B cell (primary cell): ENCODE measurements around the gene PTGS2. TPM values are rescaled to one million over a fixed set of nuclear protein-coding genes. Genes with fewer than 3 reads are reported as not detected.

Experiments
- ATAC-seq: fragments of 200-7000 bp; cut with Tn5 transposase; one replicate; pipeline ENCODE4 v1.10.0; 2021; ENCODE audit warnings: low read depth, mild to moderate bottlenecking, moderate number of reproducible peaks, moderate library complexity
- CTCF ChIA-PET: fragments of 350-600 bp; sonication (Branson Sonifier 250); formaldehyde crosslinking; loops from one replicate; lab custom pipeline; 2021; ENCODE audit warnings: antibody characterized with exemption, inconsistent platforms; lab: Charles Lee
- POLR2A ChIA-PET: fragments of 350-600 bp; sonication (Branson Sonifier 250); formaldehyde crosslinking; loops from one replicate; lab custom pipeline; 2021; ENCODE audit warnings: antibody characterized with exemption; lab: Charles Lee
- DNase-seq: peaks from one replicate; pipeline ENCODE4 v3.0.0; 2013
- H2AFZ ChIP-seq: 2 replicates; pipeline ENCODE4 v1.6.1; 2012; ENCODE audit warnings: mild to moderate bottlenecking, low read depth, low read length; ENCODE audit not compliant: insufficient read depth, poor library complexity, severe bottlenecking
- H3K27ac ChIP-seq, 2 donors: 1 replicate in 1 of 2; 2 replicates in 1 of 2; pipeline ENCODE4 v1.5.1; 2012 to 2013; ENCODE audit warnings: low read length in 2 of 2, mild to moderate bottlenecking in 2 of 2, moderate library complexity in 1 of 2
- H3K27me3 ChIP-seq, 4 experiments: fragments of 200-600 bp in 1 of 4; sonication (generic) in 1 of 4; replicated peaks in 1 of 4; 1 replicate in 2 of 4; 2 replicates in 2 of 4; pipeline versions ENCODE4 v1.6.1 to v1.7.0; 2013 to 2016; ENCODE audit warnings: low read length in 3 of 4, mild to moderate bottlenecking in 2 of 4, mixed read lengths in 1 of 4, moderate library complexity in 1 of 4; ENCODE audit not compliant: insufficient read depth in 4 of 4, control insufficient read depth in 3 of 4; ENCODE audit errors: control extremely low read depth in 1 of 4
- H3K36me3 ChIP-seq, 2 experiments: replicated peaks in 1 of 2; 1 replicate in 1 of 2; 2 replicates in 1 of 2; pipeline versions ENCODE4 v1.6.1 to v1.7.1; 2013; ENCODE audit warnings: low read length in 1 of 2; ENCODE audit not compliant: insufficient read depth in 2 of 2, control insufficient read depth in 1 of 2; ENCODE audit errors: control extremely low read depth in 1 of 2, extremely low read depth in 1 of 2
- H3K4me1 ChIP-seq, 2 donors: fragments of 200-600 bp in 1 of 2; sonication (generic) in 1 of 2; 1 replicate in 1 of 2; 2 replicates in 1 of 2; pipeline versions ENCODE4 v1.5.1 to v1.6.1; 2013 to 2017; ENCODE audit warnings: low read length in 2 of 2; ENCODE audit not compliant: control insufficient read depth in 2 of 2, insufficient read depth in 2 of 2
- H3K4me2 ChIP-seq: replicated peaks from 2 replicates; pipeline ENCODE3; 2012; ENCODE audit warnings: mild to moderate bottlenecking, low read depth, low read length; ENCODE audit not compliant: poor library complexity, severe bottlenecking
- H3K4me3 ChIP-seq, 5 experiments: fragments of 200-600 bp in 1 of 5; sonication (generic) in 1 of 5; 1 replicate in 3 of 5; 2 replicates in 2 of 5; pipeline versions ENCODE4 v1.5.1 to v1.7.0; 2011 to 2016; ENCODE audit warnings: low read length in 4 of 5, mild to moderate bottlenecking in 4 of 5, low read depth in 2 of 5, control low read depth in 1 of 5, moderate library complexity in 1 of 5; ENCODE audit not compliant: insufficient read depth in 1 of 5; ENCODE audit errors: control extremely low read depth in 1 of 5, extremely low read depth in 1 of 5
- H3K79me2 ChIP-seq: fragments of 200-600 bp; sonication (generic); one replicate; pipeline ENCODE4 v1.6.0; 2016; ENCODE audit warnings: low read length; ENCODE audit not compliant: control insufficient read depth, insufficient read depth
- H3K9ac ChIP-seq: fragments of 200-600 bp; sonication (generic); 2 replicates; pipeline ENCODE4 v1.6.1; 2017; ENCODE audit warnings: mild to moderate bottlenecking, low read length, moderate library complexity
- H3K9me3 ChIP-seq, 3 donors: one replicate each; pipeline versions ENCODE4 v1.6.1 to v1.7.1; 2013; ENCODE audit warnings: low read length in 2 of 3; ENCODE audit not compliant: control insufficient read depth in 2 of 3, insufficient read depth in 1 of 3; ENCODE audit errors: control extremely low read depth in 1 of 3
- H4K20me1 ChIP-seq: 2 replicates; pipeline ENCODE4 v1.6.0; 2012; ENCODE audit warnings: mild to moderate bottlenecking, low read length; ENCODE audit not compliant: insufficient read depth, control insufficient read depth, poor library complexity, severe bottlenecking
- H3K27ac Mint-ChIP-seq: one replicate; pipeline ENCODE4 v1.8.0; 2021; ENCODE audit warnings: mixed read lengths
- H3K27me3 Mint-ChIP-seq: one replicate; pipeline ENCODE4 v1.8.0; 2021; ENCODE audit warnings: mixed read lengths
- H3K4me1 Mint-ChIP-seq: one replicate; pipeline ENCODE4 v1.8.0; 2021; ENCODE audit warnings: mixed read lengths
- H3K4me3 Mint-ChIP-seq: one replicate; pipeline ENCODE4 v1.8.0; 2021; ENCODE audit warnings: mixed read lengths
- H3K9me3 Mint-ChIP-seq: one replicate; pipeline ENCODE4 v1.8.0; 2022; ENCODE audit warnings: mixed read lengths; ENCODE audit not compliant: insufficient read depth
- EZH2 ChIP-seq: IDR thresholded peaks from 2 replicates; pipeline ENCODE4 v1.6.1; 2012; ENCODE audit warnings: borderline replicate concordance, low read depth, mild to moderate bottlenecking, moderate library complexity, low read length; ENCODE audit not compliant: insufficient read depth, poor library complexity, severe bottlenecking
- WGBS: methylation state at CpG from one replicate; pipeline ENCODE4 v1.1.5; 2013; ENCODE audit warnings: missing lambda C conversion rate; ENCODE audit not compliant: insufficient coverage; 5-methylcytosine and 5-hydroxymethylcytosine counted together
- intact Hi-C: fragments of 100-400 bp; cut with micrococcal nuclease; formaldehyde crosslinking; loops from one replicate; pipeline ENCODE4 v1.10.0; 2022
- polyA minus RNA-seq: library from RNA; depleted of rRNA, polyadenylated mRNA; stranded (reverse); fragments of >200 nt; gene quantifications from 2 replicates; pipeline ENCODE4 v1.2.3, GENCODE V29; 2012
- polyA plus RNA-seq: library from polyadenylated mRNA; depleted of rRNA; stranded (reverse); fragments of >200 nt; gene quantifications from 2 replicates; pipeline ENCODE4 v1.2.3, GENCODE V29; 2012
- total RNA-seq, 2 donors: library from RNA; stranded (reverse); fragments of 120-200 nt in 1 of 2; gene quantifications; 1 replicate in 1 of 2; 2 replicates in 1 of 2; pipeline versions ENCODE4 v1.2.3 to v1.2.4, GENCODE V29; 2013 to 2022
- TF ChIP-seq, protein P1 (sequence below): fragments of 200-600 bp; IDR thresholded peaks from one replicate; pipeline ENCODE4 v1.8.0; 2022; ENCODE audit warnings: antibody characterized with exemption, mild to moderate bottlenecking

PTGS2 gene
- total RNA-seq (0.07 TPM in 1 of 2 replicates, not detected in the other), polyA plus RNA-seq (0.27 and 0.85 TPM in 2 replicates), polyA minus RNA-seq (0.69 and 2.5 TPM in 2 replicates)
- 0.35 TPM for total RNA-seq (2013)

DNA sequence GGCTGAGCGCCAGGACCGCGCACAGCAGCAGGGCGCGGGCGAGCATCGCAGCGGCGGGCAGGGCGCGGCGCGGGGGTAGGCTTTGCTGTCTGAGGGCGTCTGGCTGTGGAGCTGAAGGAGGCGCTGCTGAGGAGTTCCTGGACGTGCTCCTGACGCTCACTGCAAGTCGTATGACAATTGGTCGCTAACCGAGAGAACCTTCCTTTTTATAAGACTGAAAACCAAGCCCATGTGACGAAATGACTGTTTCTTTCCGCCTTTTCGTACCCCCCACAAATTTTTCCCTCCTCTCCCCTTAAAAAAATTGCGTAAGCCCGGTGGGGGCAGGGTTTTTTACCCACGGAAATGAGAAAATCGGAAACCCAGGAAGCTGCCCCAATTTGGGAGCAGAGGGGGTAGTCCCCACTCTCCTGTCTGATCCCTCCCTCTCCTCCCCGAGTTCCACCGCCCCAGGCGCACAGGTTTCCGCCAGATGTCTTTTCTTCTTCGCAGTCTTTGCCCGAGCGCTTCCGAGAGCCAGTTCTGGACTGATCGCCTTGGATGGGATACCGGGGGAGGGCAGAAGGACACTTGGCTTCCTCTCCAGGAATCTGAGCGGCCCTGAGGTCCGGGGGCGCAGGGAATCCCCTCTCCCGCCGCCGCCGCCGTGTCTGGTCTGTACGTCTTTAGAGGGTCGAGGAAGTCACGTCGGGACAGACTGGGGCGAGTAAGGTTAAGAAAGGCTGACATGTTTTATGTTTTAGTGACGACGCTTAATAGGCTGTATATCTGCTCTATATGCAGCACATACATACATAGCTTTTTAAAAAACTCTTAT, at the start of gene PTGS2:
Gene PTGS2, minus strand, starts transcription at position 179 of the 817 bp plus-strand sequence. Its CDS starts 133 bp downstream, at position 46.
- POLR2A ChIA-PET = no interaction called here
- TF ChIP-seq, protein P1, sequence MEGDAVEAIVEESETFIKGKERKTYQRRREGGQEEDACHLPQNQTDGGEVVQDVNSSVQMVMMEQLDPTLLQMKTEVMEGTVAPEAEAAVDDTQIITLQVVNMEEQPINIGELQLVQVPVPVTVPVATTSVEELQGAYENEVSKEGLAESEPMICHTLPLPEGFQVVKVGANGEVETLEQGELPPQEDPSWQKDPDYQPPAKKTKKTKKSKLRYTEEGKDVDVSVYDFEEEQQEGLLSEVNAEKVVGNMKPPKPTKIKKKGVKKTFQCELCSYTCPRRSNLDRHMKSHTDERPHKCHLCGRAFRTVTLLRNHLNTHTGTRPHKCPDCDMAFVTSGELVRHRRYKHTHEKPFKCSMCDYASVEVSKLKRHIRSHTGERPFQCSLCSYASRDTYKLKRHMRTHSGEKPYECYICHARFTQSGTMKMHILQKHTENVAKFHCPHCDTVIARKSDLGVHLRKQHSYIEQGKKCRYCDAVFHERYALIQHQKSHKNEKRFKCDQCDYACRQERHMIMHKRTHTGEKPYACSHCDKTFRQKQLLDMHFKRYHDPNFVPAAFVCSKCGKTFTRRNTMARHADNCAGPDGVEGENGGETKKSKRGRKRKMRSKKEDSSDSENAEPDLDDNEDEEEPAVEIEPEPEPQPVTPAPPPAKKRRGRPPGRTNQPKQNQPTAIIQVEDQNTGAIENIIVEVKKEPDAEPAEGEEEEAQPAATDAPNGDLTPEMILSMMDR = no peak
- TF ChIP-seq EZH2 = no peak
- H3K27ac Mint-ChIP-seq = no peak within 1 kb of the TSS
- no peaks in the 10 kb centered on the region for H3K79me2 ChIP-seq
- peak within 1 kb of the TSS; percentile 51 for H3K9ac ChIP-seq
- peak within 1 kb of the TSS; percentile 66 for H3K4me2 ChIP-seq
- peak within 1 kb of the TSS; percentile 6 to 65 (median 38) for H3K4me3 ChIP-seq
- peak within 1 kb of the TSS; percentile 70 for H2AFZ ChIP-seq
- peaks cover 45% of the 10 kb centered on the region for H3K27me3 Mint-ChIP-seq
- H3K4me1 ChIP-seq = peaks cover 11 to 15% of the 10 kb centered on the region in 2 donors
- ATAC-seq (no peak), DNase-seq (peak; percentile 18)
- peaks cover 0 to 1% (median 0%) of the 10 kb centered on the region in 3 donors for H3K9me3 ChIP-seq
- H3K27me3 ChIP-seq = peaks cover 0 to 26% (median 13%) of the 10 kb centered on the region in 4 experiments
- CTCF ChIA-PET = no interaction called here
- H3K36me3 ChIP-seq = no peaks in the 10 kb centered on the region
- H3K4me1 Mint-ChIP-seq = peaks cover 15% of the 10 kb centered on the region
- H3K27ac ChIP-seq = no peak within 1 kb of the TSS
- 7% methylated on average over 38 of the region's 52 CpGs for WGBS
- no peaks in the 10 kb centered on the region for H3K9me3 Mint-ChIP-seq
- H4K20me1 ChIP-seq = no peaks in the 10 kb centered on the region
- intact Hi-C loops = no loop called here
- peak within 1 kb of the TSS; percentile 71 for H3K4me3 Mint-ChIP-seq
